GM23338 (cell line): ENCODE results near the gene ZNF518B. TPM values are rescaled to one million over a fixed set of nuclear protein-coding genes. Genes with fewer than 3 reads are reported as not detected.

ENCODE experiments used
- ATAC-seq: fragments of 200-7000 bp; cut with Tn5 transposase; 3 replicates; pipeline ENCODE4 v1.9.1; 2020
- DNase-seq: peaks from one replicate; pipeline ENCODE4 v3.0.0-alpha.2; 2015; ENCODE audit warnings: low spot score
- H2AFZ ChIP-seq: fragments of 200-600 bp; sonication (generic); 2 replicates; pipeline ENCODE4 v1.8.0; 2016; ENCODE audit warnings: antibody characterized with exemption, mild to moderate bottlenecking, moderate library complexity
- H3F3A ChIP-seq: fragments of 200-600 bp; sonication (generic); replicated peaks from 2 replicates; pipeline ENCODE4 v1.8.0; 2017; ENCODE audit warnings: antibody characterized with exemption, mixed run types, low read depth
- H3K27ac ChIP-seq: fragments of 200-600 bp; sonication (generic); 2 replicates; pipeline ENCODE4 v1.6.1; 2016; ENCODE audit warnings: low read depth
- H3K27me3 ChIP-seq: fragments of 200-600 bp; sonication (generic); 2 replicates; pipeline ENCODE4 v1.8.0; 2016; ENCODE audit warnings: mild to moderate bottlenecking, mixed run types, moderate library complexity; ENCODE audit not compliant: insufficient read depth
- H3K36me3 ChIP-seq: fragments of 200-600 bp; sonication (generic); 2 replicates; pipeline ENCODE4 v1.8.0; 2016; ENCODE audit warnings: mild to moderate bottlenecking; ENCODE audit not compliant: insufficient read depth
- H3K4me1 ChIP-seq: fragments of 200-600 bp; sonication (generic); 2 replicates; pipeline ENCODE4 v1.8.0; 2016; ENCODE audit warnings: mild to moderate bottlenecking, moderate library complexity; ENCODE audit not compliant: insufficient read depth
- H3K4me2 ChIP-seq: fragments of 200-600 bp; sonication (generic); 2 replicates; pipeline ENCODE4 v1.7.1; 2017; ENCODE audit warnings: mixed run types
- H3K4me3 ChIP-seq: fragments of 200-600 bp; sonication (generic); 2 replicates; pipeline ENCODE4 v1.6.1; 2016; ENCODE audit warnings: mixed run types
- H3K79me2 ChIP-seq: fragments of 200-600 bp; sonication (generic); replicated peaks from 2 replicates; pipeline ENCODE4 v1.8.0; 2017; ENCODE audit warnings: mild to moderate bottlenecking; ENCODE audit not compliant: insufficient read depth
- H3K9me2 ChIP-seq: fragments of 200-600 bp; sonication (generic); 2 replicates; pipeline ENCODE4 v1.8.0; 2017; ENCODE audit not compliant: insufficient read depth
- H4K20me1 ChIP-seq: fragments of 200-600 bp; sonication (generic); replicated peaks from 2 replicates; pipeline ENCODE4 v1.8.0; 2017; ENCODE audit warnings: mild to moderate bottlenecking; ENCODE audit not compliant: insufficient read depth
- H3K27ac Mint-ChIP-seq: 2 replicates; pipeline ENCODE4 v1.8.0; 2020; ENCODE audit warnings: inconsistent platforms, mild to moderate bottlenecking, moderate library complexity, mixed read lengths
- H3K27me3 Mint-ChIP-seq: 3 replicates; pipeline ENCODE4 v1.8.0; 2022; ENCODE audit warnings: low read depth, mild to moderate bottlenecking, moderate library complexity, mixed read lengths, inconsistent platforms; ENCODE audit not compliant: insufficient read depth, poor library complexity
- H3K36me3 Mint-ChIP-seq: 3 replicates; pipeline ENCODE4 v1.8.0; 2021; ENCODE audit warnings: low read depth, mild to moderate bottlenecking, inconsistent platforms, moderate library complexity, mixed read lengths
- H3K4me1 Mint-ChIP-seq: 3 replicates; pipeline ENCODE4 v1.8.0; 2020; ENCODE audit warnings: mild to moderate bottlenecking, inconsistent platforms, mixed read lengths
- H3K4me3 Mint-ChIP-seq: 3 replicates; pipeline ENCODE4 v1.8.0; 2021; ENCODE audit warnings: moderate library complexity, mild to moderate bottlenecking, inconsistent platforms, mixed read lengths
- H3K9me3 Mint-ChIP-seq: 3 replicates; pipeline ENCODE4 v1.8.0; 2020; ENCODE audit warnings: moderate library complexity, mild to moderate bottlenecking, inconsistent platforms, mixed read lengths
- CREB1 ChIP-seq: fragments of 250-450 bp; sonication (Bioruptor Pico); IDR thresholded peaks from 2 replicates; pipeline ENCODE4 v1.5.0; 2020; ENCODE audit warnings: low read depth, mild to moderate bottlenecking, moderate library complexity
- CTCF ChIP-seq, 2 experiments: fragments of 200-600 bp in 1 of 2; sonication (generic) in 1 of 2; conservative IDR thresholded peaks; 2 replicates each; pipeline versions ENCODE4 v1.5.1 to v1.6.1; 2016 to 2017; ENCODE audit warnings: antibody characterized with exemption in 2 of 2, low read depth in 2 of 2, mild to moderate bottlenecking in 2 of 2, moderate library complexity in 1 of 2
- ETS1 ChIP-seq: IDR thresholded peaks from 2 replicates; pipeline ENCODE4 v1.6.1; 2016; ENCODE audit warnings: antibody characterized with exemption
- EZH2 ChIP-seq: fragments of 200-600 bp; sonication (generic); IDR thresholded peaks from one replicate; pipeline ENCODE4 v1.8.0; 2017; ENCODE audit warnings: antibody characterized with exemption, mild to moderate bottlenecking, low read depth; ENCODE audit not compliant: unreplicated experiment
- EZH2phosphoT487 ChIP-seq: fragments of 200-600 bp; sonication (generic); IDR thresholded peaks from one replicate; pipeline ENCODE4 v1.8.1; 2018; ENCODE audit warnings: antibody characterized with exemption; ENCODE audit not compliant: unreplicated experiment
- JUNB ChIP-seq: IDR thresholded peaks from one replicate; pipeline ENCODE4 v1.6.1; 2016; ENCODE audit warnings: antibody characterized with exemption; ENCODE audit not compliant: unreplicated experiment
- NANOG ChIP-seq: IDR thresholded peaks from 2 replicates; pipeline ENCODE4 v1.6.1; 2016; ENCODE audit warnings: antibody characterized with exemption, borderline replicate concordance
- POLR2AphosphoS5 ChIP-seq: IDR thresholded peaks from 2 replicates; pipeline ENCODE4 v1.6.1; 2016; ENCODE audit warnings: antibody characterized with exemption, low read depth
- REST ChIP-seq: IDR thresholded peaks from one replicate; pipeline ENCODE4 v1.6.1; 2018; ENCODE audit warnings: antibody characterized with exemption; ENCODE audit not compliant: unreplicated experiment
- STAT1 ChIP-seq: IDR thresholded peaks from one replicate; pipeline ENCODE4 v1.6.1; 2016; ENCODE audit warnings: antibody characterized with exemption; ENCODE audit not compliant: unreplicated experiment
- ZNF114 ChIP-seq: fragments of 250-450 bp; sonication (Bioruptor Pico); IDR thresholded peaks from 2 replicates; pipeline ENCODE4 v1.5.0; 2020; ENCODE audit warnings: mild to moderate bottlenecking, moderate library complexity
- ZNF331 ChIP-seq: fragments of 250-450 bp; sonication (Bioruptor Pico); IDR thresholded peaks from 2 replicates; pipeline ENCODE4 v1.5.0; 2020; ENCODE audit warnings: low read depth, mild to moderate bottlenecking, moderate library complexity
- ZNF462 ChIP-seq: fragments of 250-450 bp; sonication (Bioruptor Pico); IDR thresholded peaks from 2 replicates; pipeline ENCODE4 v1.5.0; 2020; ENCODE audit warnings: mild to moderate bottlenecking, moderate library complexity
- polyA plus RNA-seq: library from polyadenylated mRNA; unstranded; fragments of >200 nt; fragmentation: Nextera tagmentation; extraction: Ambion mirVana; gene quantifications from 2 replicates; pipeline ENCODE4 v1.2.1, GENCODE V29; 2016
- total RNA-seq: library from RNA; depleted of rRNA; stranded (reverse); fragments of >200 nt; shearing (Covaris generic); gene quantifications from 2 replicates; pipeline ENCODE4 v1.2.3, GENCODE V29; 2014

ZNF518B gene
- total and polyA plus RNA-seq, 2 experiments from 2014 or later: 2.9 to 10.8 TPM

- Mint-ChIP-seq H3K9me3 (peaks cover 4% of the 10 kb centered on the region; the same call in 2 of the 3 replicates), H3K4me3 (no peak overlapping the region)
- TF ChIP-seq JUNB (no peak), ZNF331 (CRISPR knock-in tag) (no peak), EZH2 (no peak), STAT1 (no peak), ZNF114 (CRISPR knock-in tag) (no peak), POLR2AphosphoS5 (no peak), CREB1 (CRISPR knock-in tag) (no peak), ZNF462 (no peak), ETS1 (no peak), CTCF (conservative IDR thresholded peaks at IDR 0.05; ENCODE audit: low read depth in 2 of 2) (no peak), EZH2phosphoT487 (no peak), NANOG (no peak), REST (no peak)
Measured at GRCh38 chr4:10417740-10418139, 39.5 kb downstream of the ZNF518B start.

More at GRCh38 chr4:10417740-10418139, 39.5 kb downstream of the ZNF518B start:
- H3K79me2 ChIP-seq: no peaks in the 10 kb centered on the region
- H3K4me3 ChIP-seq: no peak overlapping the region
- no peaks in the 10 kb centered on the region for H3K4me1 ChIP-seq
- H4K20me1 ChIP-seq: no peaks in the 10 kb centered on the region
- H3K9me2 ChIP-seq: 0 out of 2 replicates have a peak, but pooled peaks cover 5% of the 10 kb centered on the region
- no peaks in the 10 kb centered on the region for H3F3A ChIP-seq
- H3K4me2 ChIP-seq: no peak overlapping the region
- Mint-ChIP-seq H3K36me3 (no peaks in the 10 kb centered on the region), H3K4me1 (no peaks in the 10 kb centered on the region), H3K27ac (no peak overlapping the region), H3K27me3 (no peaks in the 10 kb centered on the region)
- DNase-seq (no peak), ATAC-seq (no peak)
- H3K27ac ChIP-seq: no peak overlapping the region
- H2AFZ ChIP-seq: no peak overlapping the region
- no peaks in the 10 kb centered on the region for H3K36me3 ChIP-seq
- H3K27me3 ChIP-seq: no peaks in the 10 kb centered on the region
